GM15510 (cell line): ENCODE results near the gene CNTNAP2.

ENCODE experiments used
- POLR2A ChIP-seq: IDR thresholded peaks from 3 replicates; pipeline ENCODE4 v1.6.1; 2011; ENCODE audit warnings: borderline replicate concordance; ENCODE audit not compliant: insufficient read length; ENCODE audit errors: extremely low read depth

Gene CNTNAP2

DNA sequence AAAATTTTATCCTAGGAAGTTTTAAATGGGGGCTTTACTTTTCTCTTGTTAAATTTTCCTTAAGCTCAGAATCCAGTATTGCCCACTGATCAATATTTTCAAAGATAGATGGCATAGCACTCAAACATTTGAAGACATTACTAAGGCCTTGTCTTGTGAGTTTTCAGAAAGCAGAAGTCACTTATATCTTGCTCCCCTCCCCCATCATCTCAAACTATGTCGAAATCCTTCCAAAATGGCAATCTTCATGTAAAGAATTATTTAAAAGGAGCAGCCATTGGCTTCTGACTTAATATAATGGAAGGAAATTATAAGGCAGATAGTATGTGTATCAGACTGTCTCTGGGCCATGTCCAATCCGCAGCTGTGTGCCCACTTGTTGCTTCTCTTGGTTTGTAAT lies 1920.4 kb downstream of the CNTNAP2 start:
- TF ChIP-seq POLR2A: no peak

GRCh38 chr7:148041156-148041555 lies 1924.6 kb downstream of the CNTNAP2 start:
- TF ChIP-seq POLR2A: no peak

- TF ChIP-seq POLR2A: no peak
Observed at GRCh38 chr7:148042935-148043631, 1926.5 kb downstream of the CNTNAP2 start.

GRCh38 chr7:148044173-148044572 lies 1927.6 kb downstream of the CNTNAP2 start:
- TF ChIP-seq POLR2A: no peak

DNA sequence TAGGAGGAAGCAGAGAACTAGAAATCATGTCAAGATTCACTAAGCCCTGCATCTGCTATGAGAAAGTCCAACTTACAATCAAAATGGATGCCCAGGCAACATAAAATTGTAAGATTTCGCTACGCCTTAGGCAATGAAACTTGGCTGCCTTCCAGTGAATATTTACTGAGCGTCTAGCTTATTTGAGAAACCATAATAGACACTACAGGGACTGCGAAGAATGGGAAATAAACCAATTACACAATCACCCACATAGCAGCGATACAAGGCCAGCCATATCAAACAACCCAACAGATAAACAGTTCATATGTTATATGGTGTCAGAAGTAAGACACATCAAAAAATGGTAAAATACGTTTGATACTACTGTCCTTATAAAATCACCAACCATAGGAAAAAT lies 1928.9 kb downstream of the CNTNAP2 start:
- TF ChIP-seq POLR2A: no peak

DNA sequence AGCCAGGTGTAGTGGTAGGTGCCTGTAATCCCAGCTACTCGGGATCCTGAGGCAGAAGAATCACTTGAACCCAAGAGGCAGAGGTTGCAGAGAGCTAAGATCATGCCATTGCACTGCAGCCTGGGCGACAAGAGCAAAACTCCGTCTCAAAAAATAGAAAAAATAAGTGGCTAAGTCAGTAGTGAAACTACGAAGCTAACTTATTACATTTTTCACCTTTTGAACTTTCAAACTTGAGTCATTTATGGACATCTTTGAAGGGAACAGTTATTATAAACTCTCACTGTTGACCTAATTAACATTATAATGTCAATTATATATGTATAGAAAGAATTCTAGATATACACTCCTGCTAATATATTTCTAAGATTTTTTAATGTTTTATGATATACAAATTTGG lies 1932.5 kb downstream of the CNTNAP2 start:
- TF ChIP-seq POLR2A: no peak

DNA sequence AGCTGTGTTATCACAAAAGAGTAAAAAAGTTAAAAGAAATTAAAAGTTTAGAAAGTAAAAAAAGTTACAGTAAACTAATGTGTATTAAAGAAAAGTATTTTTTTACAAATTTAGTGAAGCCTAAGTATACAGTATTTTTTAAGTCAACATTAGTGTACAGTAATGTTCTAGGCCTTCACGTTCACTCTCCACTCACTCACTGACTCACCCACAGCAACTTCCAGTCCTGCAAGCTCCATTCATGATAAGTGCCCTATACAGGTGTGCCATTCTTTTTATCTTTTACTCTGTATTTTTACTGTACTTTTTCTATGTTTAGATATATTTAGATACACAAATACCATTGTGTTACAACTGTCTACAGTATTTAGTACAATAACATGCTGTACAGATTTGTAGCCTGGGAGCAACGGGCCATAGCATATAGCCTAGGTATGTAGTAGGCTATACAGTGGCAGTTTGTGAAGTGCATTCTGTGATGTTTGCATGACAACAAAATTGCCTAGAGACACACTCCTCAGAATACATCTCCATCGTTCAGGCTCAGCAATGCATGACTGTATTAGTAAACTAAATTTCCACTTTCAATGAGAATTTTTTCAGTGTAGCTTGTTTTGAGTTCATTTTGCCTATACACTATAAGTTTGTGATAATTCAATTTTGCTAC lies 1934.0 kb downstream of the CNTNAP2 start:
- TF ChIP-seq POLR2A: no peak

GRCh38 chr7:148056406-148056805 lies 1939.8 kb downstream of the CNTNAP2 start:
- TF ChIP-seq POLR2A: no peak

DNA sequence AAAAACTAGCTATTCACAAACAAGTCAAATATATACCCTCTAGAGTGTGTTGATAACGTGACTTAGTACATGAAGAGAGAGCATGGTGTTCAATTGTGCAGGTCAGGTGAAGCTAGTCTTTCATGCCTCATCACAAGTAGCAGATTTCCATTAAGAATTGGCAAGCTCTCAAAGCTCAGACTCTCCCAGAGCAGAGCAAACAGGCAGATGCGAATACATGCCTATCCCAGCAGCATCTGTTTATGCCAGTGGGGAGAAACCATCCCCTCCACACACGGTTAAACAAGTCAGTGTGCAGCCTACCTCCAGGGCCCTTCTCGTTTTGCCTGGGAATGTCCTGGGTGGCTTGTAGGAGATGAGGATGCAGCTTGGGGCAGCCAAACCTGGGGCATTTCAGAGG lies 1941.5 kb downstream of the CNTNAP2 start:
- TF ChIP-seq POLR2A: no peak

- no peak for TF ChIP-seq POLR2A
Observed at GRCh38 chr7:148058753-148059152, 1942.2 kb downstream of the CNTNAP2 start.

GRCh38 chr7:148060724-148061123 lies 1944.1 kb downstream of the CNTNAP2 start:
- no peak for TF ChIP-seq POLR2A

DNA sequence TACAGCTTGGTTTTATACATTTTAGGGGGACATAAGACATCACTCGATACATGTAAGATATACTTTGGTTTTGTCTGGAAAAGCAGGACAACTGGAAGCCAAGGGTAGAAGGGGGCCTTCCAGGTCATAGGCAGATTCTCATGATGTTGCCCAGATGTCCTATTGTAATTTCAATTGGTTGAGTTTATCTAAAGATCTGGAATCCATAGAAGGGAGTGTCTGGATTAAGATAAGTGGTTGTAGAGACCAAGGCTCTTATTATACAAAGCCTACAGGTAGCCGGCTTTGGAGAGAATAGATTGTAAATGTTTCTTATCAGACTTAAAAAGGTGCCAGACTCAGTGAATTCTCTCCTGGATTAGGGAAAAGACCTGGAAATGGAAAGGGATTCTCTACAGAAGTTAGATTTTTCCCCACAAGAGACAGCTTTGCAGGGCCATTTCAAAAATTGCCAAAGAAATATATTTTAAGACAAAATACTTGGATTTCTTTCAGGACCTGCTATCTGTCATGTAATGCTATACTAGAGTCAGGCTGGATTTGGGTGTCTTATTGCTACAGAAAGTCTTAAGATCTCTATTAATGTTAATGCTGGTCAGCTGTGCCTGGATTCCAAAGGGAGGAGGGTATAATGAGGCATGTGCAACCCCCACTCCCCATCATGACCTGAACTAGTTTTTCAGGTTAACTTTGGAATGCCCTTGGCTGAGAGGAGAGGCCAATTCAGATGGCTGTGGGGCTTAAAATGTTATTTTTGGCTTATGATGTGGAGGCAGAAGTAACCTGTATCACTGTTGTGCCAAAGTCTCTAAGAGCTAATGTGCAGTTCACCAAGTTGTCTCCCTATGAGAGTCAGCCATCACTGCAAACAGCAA lies 1962.8 kb downstream of the CNTNAP2 start:
- TF ChIP-seq POLR2A: no peak

DNA sequence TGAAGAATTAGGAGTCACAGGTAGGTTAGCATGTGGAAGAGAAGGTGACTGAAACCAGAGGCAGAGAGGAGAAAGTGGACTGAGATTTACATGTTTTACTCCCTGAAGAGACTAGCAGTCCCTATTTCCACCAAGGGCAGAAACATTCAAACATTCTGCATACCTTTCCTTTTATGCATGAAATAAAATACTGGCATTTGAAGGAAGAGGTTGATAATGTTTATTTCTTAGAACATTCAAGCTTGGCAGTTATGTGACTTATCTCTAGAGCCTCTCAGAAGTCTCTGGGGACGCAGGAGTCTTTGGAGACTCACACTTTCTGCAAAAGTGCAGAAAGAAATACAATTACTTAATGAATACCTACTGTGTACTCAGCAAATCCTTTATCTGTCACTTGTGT lies 1966.8 kb downstream of the CNTNAP2 start:
- no peak for TF ChIP-seq POLR2A

DNA sequence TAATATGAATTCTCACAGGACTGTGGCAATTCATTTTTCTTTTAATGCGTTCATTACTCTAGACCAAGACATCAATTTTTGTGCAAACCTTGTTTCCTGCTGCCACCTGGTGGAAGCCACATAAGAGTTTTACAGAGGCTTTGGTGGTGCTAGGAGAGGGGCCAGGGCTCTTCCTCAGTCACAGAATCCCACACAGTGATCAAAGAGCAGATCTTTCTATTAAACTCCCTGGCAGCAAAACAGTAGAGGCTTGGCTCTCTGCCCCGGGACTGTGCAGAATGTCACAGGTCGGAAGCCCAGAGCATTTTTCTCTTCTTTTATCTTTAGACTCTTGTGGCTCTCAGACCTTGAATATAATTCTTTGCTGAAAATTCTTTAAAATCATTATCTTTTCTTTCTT lies 1967.5 kb downstream of the CNTNAP2 start:
- no peak for TF ChIP-seq POLR2A

GRCh38 chr7:148091882-148092281 lies 1975.3 kb downstream of the CNTNAP2 start:
- TF ChIP-seq POLR2A: no peak
